ENCODE data around the gene NLGN3. TPM values are rescaled to one million over a fixed set of nuclear protein-coding genes. Genes with fewer than 3 reads are reported as not detected.

NLGN3 gene
- total RNA-seq, result 1 to 10 TPM in 1 of 2 donors, under 1 TPM in 1; 0.67 to 2.3 TPM
- long read RNA-seq, donor 1, result 0 reads
- long read RNA-seq, donor 2, result 0 reads

DNA sequence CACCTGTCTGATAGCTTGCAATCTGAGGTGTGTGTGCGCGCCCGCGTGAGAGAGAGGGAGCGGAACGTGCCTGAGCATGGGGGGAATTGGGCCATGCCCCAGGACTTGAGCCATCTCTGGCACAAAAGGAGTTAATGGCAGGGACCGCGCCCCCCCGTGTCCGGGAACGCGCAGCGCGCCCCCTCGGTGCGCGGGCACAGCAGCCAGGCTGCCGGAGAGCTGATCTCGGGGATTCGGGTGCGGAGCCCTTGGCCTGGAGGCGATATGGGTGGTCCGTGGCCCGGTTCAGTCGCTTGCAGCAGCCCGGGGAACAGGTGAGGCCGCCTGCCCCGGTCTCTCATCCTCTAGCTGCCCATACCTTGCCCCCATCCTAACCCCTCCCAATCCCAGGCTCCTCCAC lies at the start of gene NLGN3:
TSS of gene NLGN3 (plus strand) at position 191 of the 400 bp plus-strand sequence. CDS start 2,909 bp downstream, outside the sequence.
- DNase-seq (ENCODE audit: low spot score), result no peak
- intact Hi-C loops (cut with DNase I), result no loop called here

GRCh38 chrX:71095033-71095432 lies 49.6 kb upstream of the NLGN3 start:
- DNase-seq (ENCODE audit: low spot score), result no peak
- intact Hi-C loops (cut with DNase I), result no loop called here

DNA sequence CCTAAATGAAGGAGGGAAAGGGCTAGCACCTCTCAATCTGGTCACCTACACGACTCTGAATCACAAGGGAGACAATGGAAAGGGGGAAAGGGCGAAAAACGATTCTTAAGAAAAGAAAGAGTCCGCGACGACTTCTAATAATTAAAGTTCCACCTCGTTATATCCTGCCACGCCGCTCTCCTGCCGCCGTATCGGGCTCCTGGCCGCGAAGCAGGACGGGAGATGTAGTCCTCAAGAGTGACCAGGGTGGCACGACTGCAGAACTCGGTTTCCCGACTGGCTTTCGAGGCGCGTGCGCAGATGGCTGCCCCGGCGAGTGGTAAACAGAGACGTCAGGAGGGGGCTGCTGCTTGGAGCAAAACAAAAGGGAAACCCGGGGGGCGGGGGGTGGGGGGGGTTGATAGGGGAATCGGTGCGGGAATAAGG lies 49.1 kb upstream of the NLGN3 start, which contains the start of gene FOXO4:
TSS of gene FOXO4 (plus strand) at position 297 of the 426 bp plus-strand sequence. CDS start 678 bp downstream, outside the sequence.
- DNase-seq (ENCODE audit: low spot score), result peak; percentile 96
- intact Hi-C loops (cut with DNase I), result no loop called here

DNA sequence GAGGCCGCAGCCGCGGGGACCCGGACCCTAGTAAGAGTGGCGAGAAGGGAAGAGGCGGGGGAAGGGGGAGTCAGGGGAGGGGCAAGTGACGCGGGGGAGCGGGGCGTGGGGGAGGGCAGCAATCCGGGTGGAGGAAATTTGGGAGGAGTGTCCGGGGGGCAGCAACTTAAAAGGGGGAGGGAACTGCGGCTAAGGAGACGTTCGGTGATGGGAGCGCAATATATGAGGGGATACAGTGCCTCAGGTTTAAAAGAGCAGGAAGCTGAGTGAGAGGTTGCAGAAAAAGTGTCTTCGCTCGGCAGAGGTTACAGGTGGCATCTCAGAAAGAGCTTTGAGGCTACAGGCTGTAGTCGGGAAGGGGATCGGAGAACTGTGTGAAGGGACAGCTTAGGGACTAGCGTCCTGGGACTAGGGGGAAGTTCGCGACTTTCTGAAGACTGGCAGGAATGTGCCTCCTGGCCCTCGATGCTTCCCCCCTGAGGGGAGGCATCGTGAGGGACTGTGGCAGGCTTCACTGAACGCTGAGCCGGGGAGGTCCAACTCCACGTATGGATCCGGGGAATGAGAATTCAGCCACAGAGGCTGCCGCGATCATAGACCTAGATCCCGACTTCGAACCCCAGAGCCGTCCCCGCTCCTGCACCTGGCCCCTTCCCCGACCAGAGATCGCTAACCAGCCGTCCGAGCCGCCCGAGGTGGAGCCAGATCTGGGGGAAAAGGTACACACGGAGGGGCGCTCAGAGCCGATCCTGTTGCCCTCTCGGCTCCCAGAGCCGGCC lies 48.5 kb upstream of the NLGN3 start:
- intact Hi-C loops (cut with DNase I), result no loop called here
- DNase-seq (ENCODE audit: low spot score), result peak; percentile 83

DNA sequence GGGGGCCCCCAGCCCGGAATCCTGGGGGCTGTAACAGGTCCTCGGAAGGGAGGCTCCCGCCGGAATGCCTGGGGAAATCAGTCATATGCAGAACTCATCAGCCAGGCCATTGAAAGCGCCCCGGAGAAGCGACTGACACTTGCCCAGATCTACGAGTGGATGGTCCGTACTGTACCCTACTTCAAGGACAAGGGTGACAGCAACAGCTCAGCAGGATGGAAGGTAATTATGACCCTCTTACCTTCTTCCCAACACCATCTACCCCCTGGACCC lies 47.9 kb upstream of the NLGN3 start:
- DNase-seq (ENCODE audit: low spot score), result no peak
- intact Hi-C loops (cut with DNase I), result no loop called here

- intact Hi-C loops (cut with DNase I), result no loop called here
- DNase-seq (ENCODE audit: low spot score), result no peak
Observed at GRCh38 chrX:71098302-71098701, 46.3 kb upstream of the NLGN3 start.

- intact Hi-C loops (cut with DNase I), result no loop called here
- no peak for DNase-seq (ENCODE audit: low spot score)
Observed at GRCh38 chrX:71098951-71099506, 45.6 kb upstream of the NLGN3 start.

GRCh38 chrX:71099736-71100135 lies 44.9 kb upstream of the NLGN3 start:
- no peak for DNase-seq (ENCODE audit: low spot score)
- intact Hi-C loops (cut with DNase I), result no loop called here

GRCh38 chrX:71100581-71101505 lies 43.8 kb upstream of the NLGN3 start:
- intact Hi-C loops (cut with DNase I), result no loop called here
- no peak for DNase-seq (ENCODE audit: low spot score)

DNA sequence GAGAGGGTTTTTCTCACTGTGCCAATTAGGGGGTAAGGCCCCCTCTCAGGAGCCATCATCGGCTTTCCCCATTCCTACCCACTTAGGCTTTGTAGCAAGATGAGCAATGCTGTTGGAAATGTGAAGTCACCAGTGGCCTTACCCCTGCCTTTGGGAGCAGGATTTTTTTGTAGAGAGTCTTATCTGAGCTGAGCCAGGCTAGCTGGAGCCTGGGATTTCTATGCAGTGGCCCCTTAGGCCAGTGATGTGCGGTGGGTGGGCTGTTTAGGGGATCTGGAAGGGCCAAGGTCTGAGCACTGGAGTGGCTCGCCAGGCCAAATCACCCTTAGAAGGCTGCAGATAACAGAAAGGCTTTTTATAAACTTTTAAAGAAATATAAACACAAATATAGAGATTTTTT lies 42.3 kb upstream of the NLGN3 start:
- intact Hi-C loops (cut with DNase I), result no loop called here
- no peak for DNase-seq (ENCODE audit: low spot score)

GRCh38 chrX:71103110-71103983 lies 41.3 kb upstream of the NLGN3 start:
- intact Hi-C loops (cut with DNase I), result no loop called here
- no peak for DNase-seq (ENCODE audit: low spot score)

DNA sequence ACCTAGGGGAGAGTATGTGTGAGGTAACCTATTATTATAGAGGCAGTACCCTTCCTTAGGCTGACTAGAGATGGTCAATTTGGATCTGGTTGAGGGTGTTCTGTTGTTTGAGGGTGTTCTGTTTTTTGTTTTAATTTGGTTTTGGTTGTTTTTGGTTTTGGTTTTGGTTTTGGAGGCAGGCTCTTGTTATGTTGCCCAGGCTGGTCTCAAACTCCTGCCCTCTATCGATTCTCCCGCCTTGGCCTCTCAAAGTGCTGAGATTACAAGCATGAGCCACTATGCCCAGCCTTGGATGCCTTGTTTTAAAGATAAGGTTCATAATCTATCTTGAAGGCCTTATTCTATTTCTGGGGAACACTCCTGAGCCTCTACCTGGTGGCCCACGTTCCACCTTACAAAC lies 39.0 kb upstream of the NLGN3 start:
- DNase-seq (ENCODE audit: low spot score), result no peak

DNA sequence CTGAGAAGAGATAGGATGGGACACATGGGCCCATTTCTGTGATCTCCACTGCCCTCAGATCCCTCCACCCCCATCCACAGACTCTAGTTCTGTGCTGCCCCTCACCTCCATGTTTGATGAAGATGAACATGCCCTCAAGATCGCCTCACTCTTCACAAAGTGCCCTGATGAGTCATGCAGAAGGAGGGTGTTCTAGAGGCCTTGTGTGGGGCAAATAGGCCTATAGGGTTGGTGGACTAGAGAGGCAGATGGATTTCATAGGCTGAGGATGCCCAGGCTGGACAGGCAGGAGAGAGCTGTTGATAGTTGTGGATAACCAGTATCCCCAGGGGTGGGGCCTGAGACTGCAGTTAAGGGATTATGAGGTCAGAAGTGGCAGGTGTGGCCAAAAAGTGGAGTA lies 38.2 kb upstream of the NLGN3 start, which contains the start of gene CXorf65:
TSS of gene CXorf65 (minus strand) at position 314 of the 400 bp plus-strand sequence. CDS start at position 130, 184 bp downstream.
- intact Hi-C loops (cut with DNase I), result no loop called here
- DNase-seq (ENCODE audit: low spot score), result no peak

More for the DNA sequence above, 39.0 kb upstream of the NLGN3 start:
- intact Hi-C loops (cut with DNase I), result no loop called here

GRCh38 chrX:71107245-71107644 lies 37.4 kb upstream of the NLGN3 start:
- no peak for DNase-seq (ENCODE audit: low spot score)

GRCh38 chrX:71107762-71108360 lies 36.8 kb upstream of the NLGN3 start:
- DNase-seq (ENCODE audit: low spot score), result no peak
- intact Hi-C loops (cut with DNase I), result no loop called here

More at GRCh38 chrX:71107245-71107644, 37.4 kb upstream of the NLGN3 start:
- intact Hi-C loops (cut with DNase I), result no loop called here

DNA sequence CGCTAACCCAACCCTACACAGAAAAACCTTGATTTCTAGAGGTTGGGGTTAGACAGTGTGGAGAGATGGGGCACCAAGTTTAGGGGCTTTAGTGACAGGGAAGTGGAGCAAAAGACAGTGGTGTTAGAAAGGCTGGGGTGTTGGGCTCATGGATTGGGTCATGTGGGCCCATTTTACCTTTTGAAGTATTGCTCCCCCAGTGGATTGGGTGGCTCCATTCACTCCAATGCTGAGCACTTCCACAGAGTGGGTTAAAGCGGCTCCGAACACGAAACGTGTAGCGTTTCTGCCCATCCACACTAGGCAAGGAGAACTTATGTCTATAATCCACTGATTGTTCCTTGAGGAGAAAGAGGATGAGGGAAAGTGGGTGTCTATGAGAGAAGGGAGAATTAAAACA lies 35.6 kb upstream of the NLGN3 start:
- intact Hi-C loops (cut with DNase I), result no loop called here
- no peak for DNase-seq (ENCODE audit: low spot score)

GRCh38 chrX:71111141-71111843 lies 33.3 kb upstream of the NLGN3 start, which contains the start of gene IL2RG:
Gene IL2RG, minus strand, starts transcription at chrX:71111577. Its CDS starts 38 bp downstream, at chrX:71111539.
- intact Hi-C loops (cut with DNase I), result no loop called here
- no peak for DNase-seq (ENCODE audit: low spot score)

GRCh38 chrX:71111921-71112431 lies 32.7 kb upstream of the NLGN3 start:
- intact Hi-C loops (cut with DNase I), result no loop called here
- DNase-seq (ENCODE audit: low spot score), result no peak
